Measurements from ENCODE around the gene HLA-E. TPM values are rescaled to one million over a fixed set of nuclear protein-coding genes. Genes with fewer than 3 reads are reported as not detected.

Gene HLA-E
- total RNA-seq (100 to 1,000 TPM in 8 of 9 donors, 10 to 100 TPM in 1; 85.7 to 667 (median 326) TPM), polyA plus RNA-seq (100 to 1,000 TPM; 126 to 285 (median 261) TPM)
- long read RNA-seq, donor 1, transcript HLA-E-201 (8 exons, 2,601 nt): major isoform, 17 of 23 reads
- long read RNA-seq, donor 1, partial matches to known transcripts: 5 of 23 reads
- long read RNA-seq, donor 1, other reads (novel, unspliced or antisense): 0 of 23 reads
- long read RNA-seq, donor 2, transcript HLA-E-201 (8 exons, 2,601 nt): major isoform, 24 of 30 reads
- long read RNA-seq, donor 2, partial matches to known transcripts: 5 of 30 reads
- long read RNA-seq, donor 2, other reads (novel, unspliced or antisense): 0 of 30 reads
- long read RNA-seq, donor 3, transcript HLA-E-201 (8 exons, 2,601 nt): major isoform, 15 of 20 reads
- long read RNA-seq, donor 3, partial matches to known transcripts: 5 of 20 reads
- long read RNA-seq, donor 3, other reads (novel, unspliced or antisense): 0 of 20 reads
- long read RNA-seq, donor 4, transcript HLA-E-201 (8 exons, 2,601 nt): major isoform, 145 of 191 reads
- long read RNA-seq, donor 4, partial matches to known transcripts: 30 of 191 reads
- long read RNA-seq, donor 4, other reads (novel, unspliced or antisense): 16 of 191 reads
- long read RNA-seq, donor 5, transcript HLA-E-201 (8 exons, 2,601 nt): major isoform, 756 of 852 reads
- long read RNA-seq, donor 5, partial matches to known transcripts: 62 of 852 reads
- long read RNA-seq, donor 5, other reads (novel, unspliced or antisense): 33 of 852 reads
- long read RNA-seq, donor 6, transcript HLA-E-201 (8 exons, 2,601 nt): major isoform, 116 of 162 reads
- long read RNA-seq, donor 6, partial matches to known transcripts: 24 of 162 reads
- long read RNA-seq, donor 6, other reads (novel, unspliced or antisense): 22 of 162 reads
- long read RNA-seq, donor 7, transcript HLA-E-201 (8 exons, 2,601 nt): major isoform, 6 of 7 reads
- long read RNA-seq, donor 7, partial matches to known transcripts: 0 of 7 reads
- long read RNA-seq, donor 7, other reads (novel, unspliced or antisense): 0 of 7 reads
- long read RNA-seq, donor 8, transcript HLA-E-201 (8 exons, 2,601 nt): major isoform, 26 of 51 reads
- long read RNA-seq, donor 8, partial matches to known transcripts: 25 of 51 reads
- long read RNA-seq, donor 8, other reads (novel, unspliced or antisense): 0 of 51 reads
- long read RNA-seq, donor 9, transcript HLA-E-201 (8 exons, 2,601 nt): major isoform, 6 of 6 reads
- long read RNA-seq, donor 9, partial matches to known transcripts: 0 of 6 reads
- long read RNA-seq, donor 9, other reads (novel, unspliced or antisense): 0 of 6 reads
- long read RNA-seq, donor 10, transcript HLA-E-201 (8 exons, 2,601 nt): major isoform, 15 of 15 reads
- long read RNA-seq, donor 10, partial matches to known transcripts: 0 of 15 reads
- long read RNA-seq, donor 10, other reads (novel, unspliced or antisense): 0 of 15 reads

DNA sequence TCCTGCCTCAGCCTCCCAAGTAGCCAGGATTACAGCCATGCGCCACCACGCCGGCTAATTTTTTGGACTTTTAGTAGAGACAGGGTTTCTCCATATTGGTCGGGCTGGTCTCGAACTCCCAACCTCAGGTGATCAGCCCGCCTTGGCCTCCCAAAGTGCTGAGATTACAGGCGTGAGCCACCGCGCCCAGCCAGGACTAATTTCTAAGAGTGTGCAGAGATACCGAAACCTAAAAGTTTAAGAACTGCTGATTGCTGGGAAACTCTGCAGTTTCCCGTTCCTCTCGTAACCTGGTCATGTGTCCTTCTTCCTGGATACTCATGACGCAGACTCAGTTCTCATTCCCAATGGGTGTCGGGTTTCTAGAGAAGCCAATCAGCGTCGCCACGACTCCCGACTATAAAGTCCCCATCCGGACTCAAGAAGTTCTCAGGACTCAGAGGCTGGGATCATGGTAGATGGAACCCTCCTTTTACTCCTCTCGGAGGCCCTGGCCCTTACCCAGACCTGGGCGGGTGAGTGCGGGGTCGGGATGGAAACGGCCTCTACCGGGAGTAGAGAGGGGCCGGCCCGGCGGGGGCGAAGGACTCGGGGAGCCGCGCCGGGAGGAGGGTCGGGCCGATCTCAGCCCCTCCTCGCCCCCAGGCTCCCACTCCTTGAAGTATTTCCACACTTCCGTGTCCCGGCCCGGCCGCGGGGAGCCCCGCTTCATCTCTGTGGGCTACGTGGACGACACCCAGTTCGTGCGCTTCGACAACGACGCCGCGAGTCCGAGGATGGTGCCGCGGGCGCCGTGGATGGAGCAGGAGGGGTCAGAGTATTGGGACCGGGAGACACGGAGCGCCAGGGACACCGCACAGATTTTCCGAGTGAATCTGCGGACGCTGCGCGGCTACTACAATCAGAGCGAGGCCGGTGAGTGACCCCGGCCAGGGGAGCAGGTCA is at the start of gene HLA-E:
TSS of gene HLA-E (plus strand) at position 429 of the 945 bp plus-strand sequence. CDS start at position 452, 23 bp downstream.
- DNase-seq: peak; percentile 92 to 99 (median 98)
- Histone ChIP-seq H3K36me3 (replicated peaks in 1 of 2) (peaks cover 0 to 39% of the 10 kb centered on the region in 2 donors), H3K4me3 (peak within 1 kb of the TSS; percentile 23 to 93 (median 80)), H3K9me3 (replicated peaks in 1 of 3) (no peaks in the 10 kb centered on the region), H3K4me1 (replicated peaks in 1 of 2) (peaks cover 0 to 8% of the 10 kb centered on the region in 2 donors), H3K27me3 (no peaks in the 10 kb centered on the region), H3K27ac (peak within 1 kb of the TSS; percentile 89 to 99 (median 98))
- 5 to 8% (median 6%) methylated on average over 35 to 68 of the region's 68 CpGs for WGBS, 4 donors
- TF ChIP-seq, protein P1, sequence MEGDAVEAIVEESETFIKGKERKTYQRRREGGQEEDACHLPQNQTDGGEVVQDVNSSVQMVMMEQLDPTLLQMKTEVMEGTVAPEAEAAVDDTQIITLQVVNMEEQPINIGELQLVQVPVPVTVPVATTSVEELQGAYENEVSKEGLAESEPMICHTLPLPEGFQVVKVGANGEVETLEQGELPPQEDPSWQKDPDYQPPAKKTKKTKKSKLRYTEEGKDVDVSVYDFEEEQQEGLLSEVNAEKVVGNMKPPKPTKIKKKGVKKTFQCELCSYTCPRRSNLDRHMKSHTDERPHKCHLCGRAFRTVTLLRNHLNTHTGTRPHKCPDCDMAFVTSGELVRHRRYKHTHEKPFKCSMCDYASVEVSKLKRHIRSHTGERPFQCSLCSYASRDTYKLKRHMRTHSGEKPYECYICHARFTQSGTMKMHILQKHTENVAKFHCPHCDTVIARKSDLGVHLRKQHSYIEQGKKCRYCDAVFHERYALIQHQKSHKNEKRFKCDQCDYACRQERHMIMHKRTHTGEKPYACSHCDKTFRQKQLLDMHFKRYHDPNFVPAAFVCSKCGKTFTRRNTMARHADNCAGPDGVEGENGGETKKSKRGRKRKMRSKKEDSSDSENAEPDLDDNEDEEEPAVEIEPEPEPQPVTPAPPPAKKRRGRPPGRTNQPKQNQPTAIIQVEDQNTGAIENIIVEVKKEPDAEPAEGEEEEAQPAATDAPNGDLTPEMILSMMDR (IDR thresholded peaks at IDR 0.05): peak in 1 of 6 experiments; percentile 4
- TF ChIP-seq POLR2A (IDR thresholded peaks at IDR 0.05): peak; percentile 98 to 99
- intact Hi-C loops (cut with DNase I): loop anchor here in 1 of 2 donors (5.0 kb wide), 1 partner anchor 108 kb away; no protein-coding TSS in a partner anchor

DNA sequence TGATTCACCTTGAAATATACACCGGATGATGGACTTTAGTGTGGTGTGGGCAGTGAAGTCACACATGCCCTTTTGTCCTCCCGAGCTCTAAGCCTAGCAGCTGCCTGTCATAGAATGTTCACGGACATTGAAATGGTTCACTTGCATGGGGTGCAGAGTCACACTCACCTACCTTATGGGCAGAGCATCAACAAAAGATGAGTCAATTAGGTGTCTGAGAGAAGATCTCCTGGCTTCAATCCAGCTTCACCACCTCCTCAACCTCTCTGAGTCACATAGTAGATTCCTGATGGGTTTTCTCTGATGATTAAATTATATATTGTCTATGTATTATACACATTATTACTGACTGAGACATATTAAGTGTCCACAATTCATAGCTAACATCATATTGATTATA is 48.1 kb upstream of the HLA-E start:
- TF ChIP-seq, protein P1 (IDR thresholded peaks at IDR 0.05): no peak
- TF ChIP-seq POLR2A (IDR thresholded peaks at IDR 0.05): no peak
- peaks cover 69% of the 10 kb centered on the region for H3K27me3 ChIP-seq

DNA sequence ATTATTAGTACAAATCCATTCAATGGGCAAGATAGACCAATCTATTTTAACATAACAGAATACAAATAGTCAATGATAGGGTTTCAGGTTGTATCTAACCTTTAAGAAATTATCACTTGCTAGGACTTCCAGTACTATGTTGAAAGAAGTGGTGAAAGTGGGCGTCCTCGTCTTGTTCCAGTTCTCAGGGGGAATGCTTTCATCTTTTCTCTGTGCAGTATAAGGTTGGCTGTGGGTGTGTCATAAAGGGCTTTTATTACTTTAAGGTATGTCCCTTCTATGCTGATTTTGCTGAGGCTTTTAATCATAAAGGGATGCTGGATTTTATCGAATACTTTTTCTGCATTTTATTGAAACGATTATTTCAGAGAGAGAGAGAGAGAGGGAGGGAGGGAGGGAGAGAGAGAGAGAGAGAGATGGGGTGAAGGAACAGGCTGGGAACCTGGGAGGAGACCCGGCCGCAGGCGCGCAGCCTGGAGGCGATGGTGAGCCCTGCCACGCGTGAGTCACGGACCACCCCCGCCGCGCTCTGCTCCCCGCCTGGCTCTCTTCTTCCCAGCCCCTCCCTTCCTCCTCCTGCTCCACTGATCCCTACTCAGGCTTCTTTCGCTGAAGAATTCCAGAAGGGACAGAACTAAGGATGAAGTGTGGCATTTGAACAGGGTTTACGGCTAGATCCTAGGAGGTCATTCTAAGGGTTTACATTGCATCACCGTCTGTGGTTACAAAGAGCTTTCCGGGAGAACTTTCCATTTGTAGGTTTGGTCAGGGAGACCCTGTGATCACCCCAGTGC is 45.5 kb upstream of the HLA-E start:
- intact Hi-C loops (cut with DNase I): no loop called here
- 12 to 19% (median 15%) methylated on average over 20 of the region's 20 CpGs for WGBS, 4 donors
- H3K9me3 ChIP-seq (replicated peaks in 1 of 3): no peaks in the 10 kb centered on the region

More for the DNA sequence above, 48.1 kb upstream of the HLA-E start:
- WGBS, 4 donors: 53 to 71% (median 63%) methylated on average over 3 of the region's 3 CpGs
- Histone ChIP-seq H3K27ac (no peak overlapping the region), H3K4me1 (replicated peaks in 1 of 2) (no peaks in the 10 kb centered on the region), H3K4me3 (no peak overlapping the region), H3K9me3 (replicated peaks in 1 of 3) (no peaks in the 10 kb centered on the region), H3K36me3 (replicated peaks in 1 of 2) (no peaks in the 10 kb centered on the region)
- DNase-seq: no peak
- intact Hi-C loops (cut with DNase I): no loop called here

More for the DNA sequence above, 45.5 kb upstream of the HLA-E start:
- TF ChIP-seq POLR2A (IDR thresholded peaks at IDR 0.05): no peak
- TF ChIP-seq, protein P1 (IDR thresholded peaks at IDR 0.05): no peak
- Histone ChIP-seq H3K36me3 (replicated peaks in 1 of 2) (no peaks in the 10 kb centered on the region), H3K27ac (no peak overlapping the region), H3K27me3 (peaks cover 79% of the 10 kb centered on the region), H3K4me3 (no peak overlapping the region), H3K4me1 (replicated peaks in 1 of 2) (no peaks in the 10 kb centered on the region)
- peak in 1 of 7 donors; percentile 17 for DNase-seq
